Gastrocnemius medialis (tissue), 4 donors: Measurements from ENCODE around the gene WHRN. TPM values are rescaled to one million over a fixed set of nuclear protein-coding genes. Genes with fewer than 3 reads are reported as not detected.

Experiments used
- ATAC-seq, 2 donors: fragments of 150-250 bp; one replicate each; pipeline ENCODE4 v1.9.1; 2016
- DNase-seq, 2 donors: peaks; one replicate each; pipeline ENCODE4 v3.0.0-alpha.2; 2019
- H3K27ac ChIP-seq, 4 donors: fragments of 200-600 bp; sonication (generic); 1 replicate in 1 of 4; 2 replicates in 3 of 4; pipeline ENCODE4 v1.5.1; 2016 to 2018; ENCODE audit warnings: mild to moderate bottlenecking in 2 of 4, moderate library complexity in 1 of 4
- H3K27me3 ChIP-seq, 3 donors: fragments of 200-600 bp; sonication (generic) in 2 of 3; 1 replicate in 1 of 3; 2 replicates in 2 of 3; pipeline versions ENCODE4 v1.5.1 to v1.6.0; 2016 to 2019; ENCODE audit warnings: mild to moderate bottlenecking in 1 of 3, moderate library complexity in 1 of 3
- H3K36me3 ChIP-seq, 2 donors: fragments of 200-600 bp; sonication (generic) in 1 of 2; one replicate each; pipeline ENCODE4 v1.5.1; 2017 to 2018
- H3K4me1 ChIP-seq, 2 donors: fragments of 200-600 bp; sonication (generic) in 1 of 2; one replicate each; pipeline ENCODE4 v1.5.1; 2016 to 2017; ENCODE audit warnings: mild to moderate bottlenecking in 2 of 2
- H3K4me3 ChIP-seq, 4 donors: fragments of 200-600 bp; sonication (generic) in 3 of 4; 1 replicate in 1 of 4; 2 replicates in 3 of 4; pipeline ENCODE4 v1.5.1; 2016 to 2019; ENCODE audit warnings: mild to moderate bottlenecking in 2 of 4
- H3K9me3 ChIP-seq, 3 donors: fragments of 200-600 bp; sonication (generic) in 2 of 3; 1 replicate in 1 of 3; 2 replicates in 2 of 3; pipeline ENCODE4 v1.5.1; 2016 to 2019
- POLR2A ChIP-seq, 2 donors: fragments of 450-650 bp; IDR thresholded peaks; one replicate each; pipeline ENCODE4 v1.6.1; 2017; ENCODE audit warnings: antibody characterized with exemption in 2 of 2, mild to moderate bottlenecking in 2 of 2, moderate library complexity in 2 of 2
- in situ Hi-C, 4 donors: fragments of 200-750 bp; cut with MboI; loops; one replicate each; pipeline versions ENCODE4 v1.15.0 to v1.8.0; 2017; ENCODE audit warnings: low sequenced_read_pairs in 4 of 4
- intact Hi-C: fragments of 100-400 bp; cut with DNase I; formaldehyde crosslinking; loops from one replicate; pipeline ENCODE4 v1.15.1; 2023; ENCODE audit warnings: low total_unique reads
- total RNA-seq, 4 donors: library from RNA; depleted of rRNA; stranded (reverse); fragments of >200 nt; gene quantifications; one replicate each; pipeline versions ENCODE4 v1.1.0 to v1.2.3, GENCODE V29; 2016
- TF ChIP-seq, protein P1 (sequence below), 5 experiments: fragments of 450-650 bp in 3 of 5; fragments of 200-600 bp in 2 of 5; sonication (generic) in 2 of 5; IDR thresholded peaks in 4 of 5; conservative IDR thresholded peaks in 1 of 5; 1 replicate in 4 of 5; 2 replicates in 1 of 5; pipeline ENCODE4 v1.5.1; 2016 to 2019; ENCODE audit warnings: antibody characterized with exemption in 5 of 5, mild to moderate bottlenecking in 3 of 5, moderate library complexity in 3 of 5

Gene WHRN
- total RNA-seq, 4 donors from 2014 or later: 0.16 to 0.18 TPM; not detected in 2

DNA sequence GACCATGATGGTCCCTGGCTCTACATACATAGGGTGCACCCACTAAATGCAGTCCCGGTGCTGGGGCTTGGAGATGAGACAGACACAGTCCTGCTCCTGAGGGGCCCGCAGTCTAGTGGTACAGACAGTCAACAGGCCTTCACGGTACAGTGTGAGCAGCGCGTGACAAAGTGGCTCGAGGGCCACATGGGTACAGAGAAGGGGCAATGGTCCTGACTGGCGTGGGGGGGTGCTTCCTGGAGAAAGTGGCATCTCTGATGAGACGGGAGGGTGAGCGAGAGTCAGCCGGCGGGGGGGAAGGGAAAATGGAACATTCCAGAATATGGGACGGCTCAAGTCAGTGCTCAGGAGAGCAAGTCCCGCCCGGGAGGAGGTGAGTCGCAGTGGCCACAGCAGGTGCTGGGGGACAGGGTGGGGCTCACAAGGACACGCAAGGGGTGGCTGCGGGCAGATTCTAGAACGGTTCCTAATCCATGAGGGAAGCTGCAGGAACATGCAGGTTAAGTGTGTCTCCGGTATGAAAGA lies 38.0 kb downstream of the WHRN start:
- DNase-seq (no peak), ATAC-seq (no peak)
- in situ Hi-C loops: no loop called here
- Histone ChIP-seq H3K27me3 (no peaks in the 10 kb centered on the region), H3K27ac (no peak overlapping the region), H3K4me3 (no peak overlapping the region), H3K36me3 (no peaks in the 10 kb centered on the region), H3K9me3 (no peaks in the 10 kb centered on the region), H3K4me1 (no peaks in the 10 kb centered on the region)
- intact Hi-C loops: no loop called here
- TF ChIP-seq, protein P1, sequence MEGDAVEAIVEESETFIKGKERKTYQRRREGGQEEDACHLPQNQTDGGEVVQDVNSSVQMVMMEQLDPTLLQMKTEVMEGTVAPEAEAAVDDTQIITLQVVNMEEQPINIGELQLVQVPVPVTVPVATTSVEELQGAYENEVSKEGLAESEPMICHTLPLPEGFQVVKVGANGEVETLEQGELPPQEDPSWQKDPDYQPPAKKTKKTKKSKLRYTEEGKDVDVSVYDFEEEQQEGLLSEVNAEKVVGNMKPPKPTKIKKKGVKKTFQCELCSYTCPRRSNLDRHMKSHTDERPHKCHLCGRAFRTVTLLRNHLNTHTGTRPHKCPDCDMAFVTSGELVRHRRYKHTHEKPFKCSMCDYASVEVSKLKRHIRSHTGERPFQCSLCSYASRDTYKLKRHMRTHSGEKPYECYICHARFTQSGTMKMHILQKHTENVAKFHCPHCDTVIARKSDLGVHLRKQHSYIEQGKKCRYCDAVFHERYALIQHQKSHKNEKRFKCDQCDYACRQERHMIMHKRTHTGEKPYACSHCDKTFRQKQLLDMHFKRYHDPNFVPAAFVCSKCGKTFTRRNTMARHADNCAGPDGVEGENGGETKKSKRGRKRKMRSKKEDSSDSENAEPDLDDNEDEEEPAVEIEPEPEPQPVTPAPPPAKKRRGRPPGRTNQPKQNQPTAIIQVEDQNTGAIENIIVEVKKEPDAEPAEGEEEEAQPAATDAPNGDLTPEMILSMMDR (IDR thresholded peaks at IDR 0.05 in 4 of 5, conservative IDR thresholded peaks at IDR 0.05 in 1 of 5): no peak
- no peak for TF ChIP-seq POLR2A (IDR thresholded peaks at IDR 0.05)

DNA sequence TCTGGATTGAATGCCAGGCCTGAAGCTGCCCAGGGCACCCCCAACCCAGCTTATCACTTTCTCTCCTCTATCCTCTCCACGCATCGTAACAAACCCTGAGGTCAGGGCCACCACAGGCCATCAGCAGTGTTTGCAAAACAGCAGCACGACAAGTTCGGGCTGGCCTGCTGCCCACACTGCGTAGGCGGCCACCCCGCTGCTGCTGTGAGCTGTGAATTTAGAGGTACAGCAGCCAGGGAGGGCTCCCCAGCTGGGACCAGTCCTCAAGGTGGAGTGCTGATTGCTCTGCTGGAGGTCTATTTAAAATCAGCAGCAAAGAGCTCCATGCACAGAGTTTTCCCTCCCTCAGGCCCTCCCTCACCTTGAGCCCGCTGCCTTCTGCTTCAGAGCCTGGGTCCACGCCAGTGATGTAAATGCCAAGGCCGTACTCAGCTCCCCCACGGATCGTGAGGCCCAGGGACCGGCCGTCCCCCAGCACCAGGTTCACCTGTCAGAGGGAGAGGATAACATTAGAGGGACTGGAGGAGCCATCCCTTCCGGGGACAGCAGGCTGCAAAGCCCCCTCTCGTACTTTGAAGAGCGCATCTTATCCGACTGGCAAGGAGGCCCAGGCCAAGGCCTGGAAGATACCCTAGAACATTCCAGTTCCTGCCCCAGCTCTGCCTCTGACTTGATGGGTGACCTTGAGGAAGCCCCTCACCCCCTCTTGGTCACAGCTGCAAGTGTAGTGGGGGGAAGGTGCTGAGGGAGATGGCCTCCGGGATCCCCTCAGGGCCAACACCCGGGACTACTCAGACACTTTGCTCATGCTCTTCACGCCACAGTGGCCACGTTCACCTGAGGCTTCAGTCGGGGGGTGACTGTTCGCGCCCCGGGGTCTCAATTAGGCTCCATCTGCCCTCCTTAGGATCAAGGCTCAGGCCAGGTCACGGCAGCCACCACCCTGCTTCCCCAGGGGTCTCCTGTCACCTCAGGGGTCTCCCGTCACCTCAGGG lies 39.1 kb downstream of the WHRN start:
- intact Hi-C loops: no loop called here
- in situ Hi-C loops: no loop called here
- TF ChIP-seq, protein P1 (IDR thresholded peaks at IDR 0.05 in 4 of 5, conservative IDR thresholded peaks at IDR 0.05 in 1 of 5): no peak
- no peak for TF ChIP-seq POLR2A (IDR thresholded peaks at IDR 0.05)

DNA sequence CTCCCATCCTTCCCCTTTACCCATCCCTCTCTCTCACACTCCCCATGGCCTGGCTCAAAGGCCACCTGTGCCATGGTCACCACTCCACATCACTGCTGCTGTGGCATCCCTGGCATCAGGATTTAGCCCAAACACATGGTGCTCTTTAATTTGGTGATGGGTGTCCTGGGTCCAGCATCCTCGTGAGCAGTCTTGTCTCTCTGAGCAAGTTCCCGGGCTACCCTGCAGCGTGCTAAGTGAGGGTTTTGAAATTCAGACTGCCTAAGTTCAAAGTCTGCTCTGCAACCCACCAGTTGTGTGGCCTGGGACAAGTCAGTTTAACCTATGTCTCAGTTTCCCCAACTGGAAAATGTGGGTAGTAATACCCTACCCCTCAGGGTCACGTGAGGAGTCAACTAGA lies 39.9 kb downstream of the WHRN start:
- no peaks in the 10 kb centered on the region for H3K36me3 ChIP-seq
- TF ChIP-seq, protein P1 (IDR thresholded peaks at IDR 0.05 in 4 of 5, conservative IDR thresholded peaks at IDR 0.05 in 1 of 5): no peak
- TF ChIP-seq POLR2A (IDR thresholded peaks at IDR 0.05): no peak
- no peak overlapping the region for H3K4me3 ChIP-seq
- H3K4me1 ChIP-seq: no peaks in the 10 kb centered on the region
- in situ Hi-C loops: no loop called here
- no peaks in the 10 kb centered on the region for H3K9me3 ChIP-seq
- H3K27ac ChIP-seq: no peak overlapping the region
- intact Hi-C loops: no loop called here
- DNase-seq (no peak), ATAC-seq (no peak)
- H3K27me3 ChIP-seq: no peaks in the 10 kb centered on the region

More for the DNA sequence above, 39.1 kb downstream of the WHRN start:
- no peak for ATAC-seq
- Histone ChIP-seq H3K27ac (no peak overlapping the region), H3K4me3 (no peak overlapping the region), H3K27me3 (no peaks in the 10 kb centered on the region), H3K4me1 (no peaks in the 10 kb centered on the region), H3K36me3 (no peaks in the 10 kb centered on the region), H3K9me3 (no peaks in the 10 kb centered on the region)
- no peak for DNase-seq

DNA sequence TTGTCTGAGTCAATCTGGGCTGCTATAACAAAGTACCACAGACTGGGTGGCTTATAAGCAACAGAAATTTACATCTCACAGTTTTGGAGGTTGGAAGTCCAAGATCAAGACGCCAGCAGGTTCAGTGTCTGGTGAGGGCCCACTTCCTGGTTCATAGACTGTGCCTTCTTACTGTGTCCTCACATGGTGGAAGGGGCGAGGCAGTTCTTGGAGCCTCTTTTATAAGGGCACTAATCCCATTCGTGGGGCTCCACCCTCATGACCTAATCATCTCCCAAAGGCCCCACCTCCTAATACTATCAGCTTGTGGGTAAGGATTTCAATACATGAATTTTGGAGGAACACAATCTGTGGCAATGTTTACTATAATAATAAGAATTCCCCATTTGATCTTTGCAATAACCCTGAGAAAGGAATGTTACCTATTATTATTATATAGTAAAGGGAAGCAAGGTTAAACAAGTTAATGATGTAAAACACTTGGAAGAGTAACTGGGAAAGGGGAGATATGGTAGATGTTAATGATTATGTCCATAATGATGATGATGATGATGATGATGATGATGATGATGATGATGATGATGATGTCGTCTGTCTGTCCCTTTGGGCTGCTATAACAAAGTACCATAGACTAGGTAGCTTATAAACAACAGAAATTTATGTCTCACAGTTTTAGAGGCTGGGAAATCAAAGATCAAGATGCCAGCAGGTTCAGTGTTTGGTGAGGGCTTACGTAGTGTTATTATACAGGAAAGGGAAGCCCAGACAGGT lies 40.8 kb downstream of the WHRN start:
- no peak overlapping the region for H3K27ac ChIP-seq
- intact Hi-C loops (no loop called here), in situ Hi-C loops (no loop called here)
- H3K27me3 ChIP-seq: no peaks in the 10 kb centered on the region
- no peaks in the 10 kb centered on the region for H3K36me3 ChIP-seq
- ATAC-seq: no peak
- no peaks in the 10 kb centered on the region for H3K9me3 ChIP-seq
- TF ChIP-seq, protein P1 (IDR thresholded peaks at IDR 0.05 in 4 of 5, conservative IDR thresholded peaks at IDR 0.05 in 1 of 5): no peak
- no peak for TF ChIP-seq POLR2A (IDR thresholded peaks at IDR 0.05)
- H3K4me3 ChIP-seq: no peak overlapping the region
- DNase-seq: no peak
- no peaks in the 10 kb centered on the region for H3K4me1 ChIP-seq
